Measurements from ENCODE around the gene NEURL4. TPM values are rescaled to one million over a fixed set of nuclear protein-coding genes. Genes with fewer than 3 reads are reported as not detected.

Gene NEURL4
- total and polyA plus RNA-seq, 2 experiments from 2014 or later: 6.3 to 42.3 TPM

GRCh38 chr17:7315570-7316235, 13.4 kb downstream of the NEURL4 start:
- peak overlapping the region; percentile 81 for H3K4me3 Mint-ChIP-seq

DNA sequence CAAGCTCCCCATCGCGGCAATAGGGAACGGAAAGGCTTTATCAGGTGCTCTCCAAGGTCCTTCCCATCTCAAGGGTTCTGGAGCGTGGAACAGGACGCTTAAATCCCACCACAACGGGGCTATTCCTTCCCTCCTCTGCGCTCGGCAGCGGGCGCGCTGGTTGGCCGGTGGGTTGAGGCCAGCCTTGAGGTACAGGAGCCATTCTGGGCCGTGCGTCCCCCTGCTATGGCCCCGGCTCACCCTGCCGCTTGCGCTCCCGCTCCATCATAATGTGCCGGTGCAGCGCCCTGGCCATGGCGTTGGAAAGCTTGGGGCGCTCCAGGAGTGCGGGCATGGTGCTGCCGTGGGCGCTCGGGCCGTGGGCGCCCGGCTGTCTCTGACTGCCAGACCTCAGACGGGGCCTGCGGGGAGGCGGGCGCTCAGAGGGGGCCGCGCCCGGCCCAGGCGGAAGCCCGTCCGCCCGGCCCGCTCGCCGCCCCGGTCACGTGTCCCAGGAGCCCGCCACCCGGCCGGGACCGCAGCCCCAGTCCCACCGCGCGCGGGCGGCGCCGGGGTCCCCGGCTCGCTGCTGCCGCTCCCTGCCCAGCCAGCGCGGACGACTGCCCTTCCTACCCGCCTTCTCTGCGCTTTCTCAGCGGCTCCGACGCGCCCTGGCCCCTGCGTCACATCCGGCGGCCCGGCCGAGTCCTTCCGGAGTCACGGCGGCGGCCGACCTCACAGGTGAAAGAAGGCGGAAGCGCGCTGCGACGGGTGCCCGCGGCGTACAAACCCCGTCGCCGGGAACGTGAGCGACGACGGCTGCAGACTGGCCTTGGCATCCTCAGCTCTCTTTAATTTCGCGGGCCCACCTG, 14.2 kb downstream of the NEURL4 start, which contains the start of gene GPS2:
Gene GPS2, minus strand, starts transcription at position 642 of the 851 bp plus-strand sequence. Its CDS starts 308 bp downstream, at position 334.
- Histone ChIP-seq H3K36me3 (ENCODE audit: insufficient read depth) (peaks cover 39% of the 10 kb centered on the region), H3F3A (replicated peaks; ENCODE audit: low read depth) (peaks cover 65% of the 10 kb centered on the region), H3K4me2 (peak within 1 kb of the TSS; percentile 99), H3K27ac (ENCODE audit: low read depth) (peak within 1 kb of the TSS; percentile 91), H3K4me1 (ENCODE audit: insufficient read depth) (peaks cover 17% of the 10 kb centered on the region; the same call in 1 of the 2 replicates), H3K27me3 (ENCODE audit: insufficient read depth) (no peaks in the 10 kb centered on the region), H3K4me3 (peak within 1 kb of the TSS; percentile 94), H3K79me2 (replicated peaks; ENCODE audit: insufficient read depth) (peaks cover 24% of the 10 kb centered on the region), H2AFZ (peak within 1 kb of the TSS; percentile 72; the same call in 1 of the 2 replicates), H4K20me1 (replicated peaks; ENCODE audit: insufficient read depth) (peaks cover 32% of the 10 kb centered on the region), H3K9me2 (ENCODE audit: insufficient read depth) (no peaks in the 10 kb centered on the region)
- ATAC-seq: peak; percentile 76
- Mint-ChIP-seq H3K9me3 (peaks cover 4% of the 10 kb centered on the region; the same call in 1 of the 3 replicates), H3K27ac (peak within 1 kb of the TSS; percentile 91), H3K36me3 (ENCODE audit: low read depth) (peaks cover 78% of the 10 kb centered on the region), H3K4me3 (peak within 1 kb of the TSS; percentile 87), H3K4me1 (peaks cover 44% of the 10 kb centered on the region), H3K27me3 (ENCODE audit: insufficient read depth, low read depth, poor library complexity) (peaks cover 31% of the 10 kb centered on the region)
- TF ChIP-seq POLR2AphosphoS5 (IDR thresholded peaks at IDR 0.05; ENCODE audit: low read depth): peak; percentile 83
- peak; percentile 94 for TF ChIP-seq CREB1 (CRISPR knock-in tag; IDR thresholded peaks at IDR 0.05; ENCODE audit: low read depth)
- peak; percentile 93 for TF ChIP-seq ETS1 (IDR thresholded peaks at IDR 0.05)
- TF ChIP-seq EZH2phosphoT487 (IDR thresholded peaks at IDR 0.05; ENCODE audit: unreplicated experiment): no peak
- TF ChIP-seq REST (IDR thresholded peaks at IDR 0.05; ENCODE audit: unreplicated experiment): peak; percentile 71
- peak; percentile 95 for DNase-seq (ENCODE audit: low spot score)

More at GRCh38 chr17:7315570-7316235, 13.4 kb downstream of the NEURL4 start:
- peak overlapping the region; percentile 91 for H3K27ac Mint-ChIP-seq
- peaks cover 37% of the 10 kb centered on the region for H3K4me1 Mint-ChIP-seq
- Histone ChIP-seq H4K20me1 (replicated peaks; ENCODE audit: insufficient read depth) (peaks cover 25% of the 10 kb centered on the region), H3K27me3 (ENCODE audit: insufficient read depth) (no peaks in the 10 kb centered on the region), H3K4me2 (peak overlapping the region; percentile 99), H3K4me3 (peak overlapping the region; percentile 94), H3K4me1 (ENCODE audit: insufficient read depth) (peaks cover 10% of the 10 kb centered on the region; the same call in 1 of the 2 replicates), H2AFZ (peak overlapping the region; percentile 72; the same call in 1 of the 2 replicates), H3K36me3 (ENCODE audit: insufficient read depth) (peaks cover 35% of the 10 kb centered on the region), H3K79me2 (replicated peaks; ENCODE audit: insufficient read depth) (peaks cover 16% of the 10 kb centered on the region), H3F3A (replicated peaks; ENCODE audit: low read depth) (peaks cover 57% of the 10 kb centered on the region), H3K9me2 (ENCODE audit: insufficient read depth) (no peaks in the 10 kb centered on the region), H3K27ac (ENCODE audit: low read depth) (peak overlapping the region; percentile 91)
- H3K9me3 Mint-ChIP-seq: peaks cover 4% of the 10 kb centered on the region; the same call in 1 of the 3 replicates
- ATAC-seq (no peak; the same call in 2 of the 3 replicates), DNase-seq (ENCODE audit: low spot score) (no peak)
- H3K36me3 Mint-ChIP-seq (ENCODE audit: low read depth): peaks cover 77% of the 10 kb centered on the region
- peaks cover 25% of the 10 kb centered on the region for H3K27me3 Mint-ChIP-seq (ENCODE audit: insufficient read depth, low read depth, poor library complexity)
- TF ChIP-seq REST (IDR thresholded peaks at IDR 0.05; ENCODE audit: unreplicated experiment): no peak
- no peak for TF ChIP-seq ZNF114 (CRISPR knock-in tag; IDR thresholded peaks at IDR 0.05)

Measured in GM23338 (cell line).